Subcutaneous adipose tissue (tissue), 4 donors: ENCODE results near the gene SASH1. TPM values are rescaled to one million over a fixed set of nuclear protein-coding genes. Genes with fewer than 3 reads are reported as not detected.

Source experiments
- total RNA-seq, 4 donors: library from RNA; depleted of rRNA; stranded (reverse); fragments of >200 nt; gene quantifications; one replicate each; pipeline ENCODE4 v1.1.0, GENCODE V29; 2016
- TF ChIP-seq, protein P1 (sequence below): fragments of 450-650 bp; IDR thresholded peaks from one replicate; pipeline ENCODE4 v1.5.1; 2016; ENCODE audit warnings: low read depth, mild to moderate bottlenecking, control low read depth, antibody characterized with exemption, moderate library complexity

SASH1 gene
- total RNA-seq, 4 donors from 2014 or later: 234 to 322 (median 267) TPM

DNA sequence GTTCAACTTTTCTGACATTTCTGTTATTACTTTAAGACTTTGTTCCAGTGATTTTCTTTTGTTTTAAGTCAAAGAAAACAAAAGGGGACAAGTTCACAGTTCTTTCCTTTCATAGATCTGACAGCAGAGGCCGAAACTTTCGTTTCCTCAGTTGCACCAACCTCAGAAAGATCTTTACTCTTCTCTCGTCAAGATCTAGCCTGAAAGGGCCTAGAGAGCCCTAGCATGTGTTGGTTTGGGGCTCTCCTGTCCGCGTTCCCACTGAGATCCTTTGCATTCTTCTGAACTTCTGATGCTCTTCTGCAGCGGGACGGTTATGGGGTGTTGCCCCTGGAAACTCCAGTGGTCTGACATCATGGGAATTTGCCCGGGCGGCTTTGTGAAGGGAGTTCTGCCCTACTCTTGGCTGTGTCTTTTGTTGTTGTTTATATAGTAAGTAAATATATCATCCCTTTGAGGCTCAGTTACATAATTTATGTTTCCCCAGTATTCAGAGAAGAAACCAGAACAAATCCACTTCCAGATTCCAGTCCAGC, 129.1 kb downstream of the SASH1 start:
- TF ChIP-seq, protein P1, sequence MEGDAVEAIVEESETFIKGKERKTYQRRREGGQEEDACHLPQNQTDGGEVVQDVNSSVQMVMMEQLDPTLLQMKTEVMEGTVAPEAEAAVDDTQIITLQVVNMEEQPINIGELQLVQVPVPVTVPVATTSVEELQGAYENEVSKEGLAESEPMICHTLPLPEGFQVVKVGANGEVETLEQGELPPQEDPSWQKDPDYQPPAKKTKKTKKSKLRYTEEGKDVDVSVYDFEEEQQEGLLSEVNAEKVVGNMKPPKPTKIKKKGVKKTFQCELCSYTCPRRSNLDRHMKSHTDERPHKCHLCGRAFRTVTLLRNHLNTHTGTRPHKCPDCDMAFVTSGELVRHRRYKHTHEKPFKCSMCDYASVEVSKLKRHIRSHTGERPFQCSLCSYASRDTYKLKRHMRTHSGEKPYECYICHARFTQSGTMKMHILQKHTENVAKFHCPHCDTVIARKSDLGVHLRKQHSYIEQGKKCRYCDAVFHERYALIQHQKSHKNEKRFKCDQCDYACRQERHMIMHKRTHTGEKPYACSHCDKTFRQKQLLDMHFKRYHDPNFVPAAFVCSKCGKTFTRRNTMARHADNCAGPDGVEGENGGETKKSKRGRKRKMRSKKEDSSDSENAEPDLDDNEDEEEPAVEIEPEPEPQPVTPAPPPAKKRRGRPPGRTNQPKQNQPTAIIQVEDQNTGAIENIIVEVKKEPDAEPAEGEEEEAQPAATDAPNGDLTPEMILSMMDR: no peak

DNA sequence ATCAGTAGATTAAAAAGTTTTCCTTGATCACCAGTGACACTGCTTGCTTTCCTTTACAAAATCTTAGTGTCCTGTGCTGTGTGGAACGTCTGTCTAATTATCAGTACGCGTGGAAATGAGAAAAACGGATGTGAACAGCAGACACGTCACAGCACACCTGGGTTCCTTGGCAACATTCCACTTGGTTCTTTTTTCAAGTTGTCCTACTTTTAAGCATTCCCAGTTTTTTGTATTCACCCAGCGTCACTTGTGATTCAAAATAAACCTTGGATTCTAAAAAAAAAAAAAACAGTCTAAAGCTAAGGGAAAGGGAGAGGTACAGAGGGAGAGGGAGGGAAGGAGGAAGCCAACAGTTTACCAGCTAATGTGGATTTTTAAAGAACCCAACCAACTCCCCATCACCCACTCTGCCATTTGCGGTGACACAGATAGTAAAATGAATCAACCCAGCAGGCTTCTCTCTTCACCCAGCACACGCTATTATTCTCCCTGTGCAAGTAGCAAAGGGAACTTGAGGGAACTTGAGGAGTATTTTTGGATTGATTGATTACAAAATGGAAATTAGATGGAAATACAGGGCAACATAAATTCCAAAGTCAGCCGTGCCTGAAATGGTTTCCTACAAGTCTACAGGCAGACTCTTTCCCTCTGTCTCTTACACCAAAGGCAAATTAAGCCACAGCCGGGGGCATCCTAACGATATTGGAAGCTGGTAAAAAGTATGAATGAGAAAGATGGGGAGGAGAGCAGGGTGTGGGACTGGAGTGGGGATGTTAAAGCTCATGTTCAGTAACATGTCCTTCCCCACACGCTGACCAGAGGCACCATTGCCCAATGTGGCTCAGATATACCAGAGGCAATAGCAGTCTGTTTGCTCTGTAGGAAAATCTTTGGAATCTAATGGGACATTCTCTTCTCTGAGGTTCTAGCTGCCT, 129.8 kb downstream of the SASH1 start:
- TF ChIP-seq, protein P1: no peak

- TF ChIP-seq, protein P1: no peak
Observed at GRCh38 chr6:148479497-148479896, 136.9 kb downstream of the SASH1 start.

DNA sequence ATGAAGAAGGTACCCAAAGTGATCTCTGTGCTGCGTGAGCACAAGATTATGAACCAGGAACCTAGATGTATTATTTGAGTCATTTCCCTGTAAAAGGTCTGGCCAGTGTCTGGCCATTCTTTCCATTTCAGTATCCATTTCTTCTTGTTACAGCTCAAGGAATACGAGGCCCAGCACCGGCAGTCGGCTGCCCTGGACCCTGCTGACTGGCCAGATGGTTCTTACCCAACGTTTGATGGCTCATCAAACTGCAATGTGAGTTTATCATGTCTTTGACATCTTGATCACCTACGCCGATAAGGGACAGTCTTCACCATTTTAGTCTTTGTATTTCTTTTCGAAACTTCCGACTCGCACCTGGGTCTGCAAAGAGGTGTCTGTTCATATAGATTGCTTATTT, 144.8 kb downstream of the SASH1 start:
- TF ChIP-seq, protein P1: no peak

GRCh38 chr6:148491638-148492251, 149.1 kb downstream of the SASH1 start:
- TF ChIP-seq, protein P1: no peak

DNA sequence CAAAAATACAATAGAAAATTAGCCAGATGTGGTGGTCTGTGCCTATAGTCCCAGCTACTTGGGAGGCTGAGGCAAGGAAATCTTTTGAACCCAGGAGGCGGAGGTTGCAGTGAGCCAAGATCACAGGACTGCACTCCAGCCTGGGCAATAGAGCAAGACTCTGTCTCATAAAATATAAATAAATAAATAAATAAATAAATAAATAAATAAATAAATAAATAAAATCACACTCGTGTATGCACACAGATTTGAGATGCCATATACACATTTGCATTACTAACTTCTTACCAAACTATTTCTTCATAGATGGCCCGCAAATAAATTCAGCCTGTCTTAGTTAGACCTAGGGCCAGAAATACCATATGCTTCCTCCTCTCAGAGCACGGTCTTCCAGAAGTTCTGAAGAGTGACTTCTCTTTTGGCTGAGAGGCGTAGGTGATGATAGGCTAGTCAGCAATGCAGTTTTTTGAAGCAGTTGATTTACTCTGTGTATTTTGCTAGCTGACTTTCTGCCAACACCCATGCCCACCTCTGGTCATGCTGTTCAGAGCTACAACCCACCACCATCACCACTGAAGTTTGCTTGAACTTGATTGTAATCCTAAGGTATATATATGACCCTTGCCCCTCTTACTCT, 150.1 kb downstream of the SASH1 start:
- TF ChIP-seq, protein P1: no peak

DNA sequence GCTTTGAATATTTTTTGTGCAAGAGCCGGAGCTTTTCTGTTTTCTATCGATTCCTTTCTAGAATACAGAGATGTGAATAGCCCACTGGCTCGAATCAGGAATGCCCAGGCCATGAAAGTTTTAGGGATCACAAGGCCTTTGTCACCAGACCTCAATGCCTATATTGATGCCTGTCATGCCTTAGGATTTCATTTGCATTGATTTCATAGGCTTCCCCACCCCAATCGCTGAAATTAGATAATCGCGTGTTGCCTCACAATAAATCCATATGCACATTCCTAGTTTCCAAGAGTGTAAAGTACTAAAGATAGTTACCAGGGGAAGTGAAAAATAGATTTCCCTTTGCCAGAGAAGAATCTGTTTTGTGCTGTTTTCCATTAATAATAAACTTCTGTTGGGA, 150.8 kb downstream of the SASH1 start:
- TF ChIP-seq, protein P1: no peak
